ENCODE measurements around the gene CRYBB2. TPM values are rescaled to one million over a fixed set of nuclear protein-coding genes. Genes with fewer than 3 reads are reported as not detected.
"Not testable (repeated sequence)": the region's sequence is repeated elsewhere in the genome, so short reads cannot be mapped to it uniquely, and the experiment has no call there.

The CRYBB2 gene
- total and polyA plus RNA-seq, 8 donors = 0.28 to 1.5 (median 0.49) TPM; not detected in 5

DNA sequence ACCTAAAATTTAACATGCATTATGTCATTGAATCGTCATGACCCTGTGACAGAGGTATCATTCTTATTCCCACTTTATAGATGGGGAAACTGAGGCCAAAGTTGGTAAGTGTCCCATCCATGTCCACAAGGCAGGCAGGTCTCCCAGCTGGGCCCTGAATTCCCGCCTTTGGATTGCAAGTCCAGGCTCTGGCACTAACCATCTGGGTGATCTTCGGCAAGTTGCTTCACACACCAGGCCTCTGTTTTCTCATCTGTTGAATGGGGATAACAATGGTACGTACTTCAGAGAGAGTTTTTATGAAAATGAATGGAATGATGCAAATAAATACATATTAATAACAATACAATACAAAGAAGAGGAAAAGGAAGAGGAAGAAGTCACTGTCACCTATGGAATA is 16.4 kb upstream of the CRYBB2 start:
- no peak for FAIRE-seq
- peaks cover 0 to 7% (median 0%) of the 10 kb centered on the region in 3 donors for H3K36me3 ChIP-seq
- H3K27me3 ChIP-seq = no peaks in the 10 kb centered on the region
- DNase-seq = no peak
- no peaks in the 10 kb centered on the region for H3K9me3 ChIP-seq
- no peaks in the 10 kb centered on the region for H3K4me1 ChIP-seq
- WGBS, 2 donors = 93 to 97% methylated on average over 4 of the region's 4 CpGs
- no peak overlapping the region for H3K4me3 ChIP-seq
- intact Hi-C loops (cut with DNase I) = no loop called here
- no peak overlapping the region for H3K27ac ChIP-seq
- TF ChIP-seq, protein P1, sequence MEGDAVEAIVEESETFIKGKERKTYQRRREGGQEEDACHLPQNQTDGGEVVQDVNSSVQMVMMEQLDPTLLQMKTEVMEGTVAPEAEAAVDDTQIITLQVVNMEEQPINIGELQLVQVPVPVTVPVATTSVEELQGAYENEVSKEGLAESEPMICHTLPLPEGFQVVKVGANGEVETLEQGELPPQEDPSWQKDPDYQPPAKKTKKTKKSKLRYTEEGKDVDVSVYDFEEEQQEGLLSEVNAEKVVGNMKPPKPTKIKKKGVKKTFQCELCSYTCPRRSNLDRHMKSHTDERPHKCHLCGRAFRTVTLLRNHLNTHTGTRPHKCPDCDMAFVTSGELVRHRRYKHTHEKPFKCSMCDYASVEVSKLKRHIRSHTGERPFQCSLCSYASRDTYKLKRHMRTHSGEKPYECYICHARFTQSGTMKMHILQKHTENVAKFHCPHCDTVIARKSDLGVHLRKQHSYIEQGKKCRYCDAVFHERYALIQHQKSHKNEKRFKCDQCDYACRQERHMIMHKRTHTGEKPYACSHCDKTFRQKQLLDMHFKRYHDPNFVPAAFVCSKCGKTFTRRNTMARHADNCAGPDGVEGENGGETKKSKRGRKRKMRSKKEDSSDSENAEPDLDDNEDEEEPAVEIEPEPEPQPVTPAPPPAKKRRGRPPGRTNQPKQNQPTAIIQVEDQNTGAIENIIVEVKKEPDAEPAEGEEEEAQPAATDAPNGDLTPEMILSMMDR (IDR thresholded peaks at IDR 0.05) = no peak
- no peak for ATAC-seq

DNA sequence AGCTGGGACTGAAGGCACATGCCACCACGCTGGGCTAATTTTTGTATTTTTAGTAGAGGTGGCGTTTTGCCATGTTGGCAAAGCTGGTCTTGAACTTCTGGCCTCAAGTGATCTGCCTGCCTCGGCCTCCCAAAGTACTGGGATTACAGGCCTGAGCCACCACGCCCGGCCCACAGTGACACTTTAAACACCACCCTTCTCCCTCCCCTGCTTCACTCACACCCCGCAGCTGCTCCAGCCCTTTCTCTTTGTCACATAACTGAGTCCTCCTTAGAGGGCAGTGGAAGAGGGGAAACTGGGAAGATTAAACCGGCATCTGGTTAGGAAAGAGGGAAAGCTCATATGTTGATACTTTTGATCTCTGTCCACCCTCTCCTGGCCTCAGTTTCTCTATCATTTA is 14.9 kb upstream of the CRYBB2 start:
- FAIRE-seq; DNase-seq; H3K4me3 ChIP-seq; H3K27ac ChIP-seq; ATAC-seq; H3K4me1 ChIP-seq; H3K9me3 ChIP-seq; intact Hi-C loops (cut with DNase I); H3K27me3 ChIP-seq; H3K36me3 ChIP-seq: not testable (repeated sequence)
- WGBS, 2 donors = 86 to 94% methylated on average over 7 of the region's 7 CpGs

DNA sequence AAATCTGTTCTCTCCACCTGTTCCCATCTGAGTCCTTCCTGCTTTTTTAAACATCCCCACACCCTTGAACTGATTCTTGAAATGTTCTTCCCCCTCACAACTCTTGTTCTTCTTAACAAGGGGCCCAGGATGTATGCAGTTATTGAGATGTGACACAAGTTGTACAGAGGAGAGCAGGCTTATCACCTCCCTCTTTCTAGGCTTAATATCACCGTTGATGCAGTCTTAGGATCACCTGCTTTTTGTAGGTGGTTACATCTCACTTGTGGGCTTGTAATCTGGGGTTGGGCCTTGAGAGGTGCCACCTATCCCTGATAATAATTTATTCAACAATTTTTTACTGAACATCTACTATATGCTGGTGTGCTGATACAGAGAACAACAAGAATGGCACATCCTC is 13.6 kb upstream of the CRYBB2 start:
- 80 to 87% methylated on average over 1 of the region's 1 CpG for WGBS, 2 donors
- TF ChIP-seq, protein P1 (IDR thresholded peaks at IDR 0.05) = no peak
- H3K4me1 ChIP-seq = no peaks in the 10 kb centered on the region
- H3K27me3 ChIP-seq = no peaks in the 10 kb centered on the region
- no peaks in the 10 kb centered on the region for H3K9me3 ChIP-seq
- intact Hi-C loops (cut with DNase I) = no loop called here
- H3K36me3 ChIP-seq = no peaks in the 10 kb centered on the region
- H3K4me3 ChIP-seq = no peak overlapping the region
- H3K27ac ChIP-seq = no peak overlapping the region
- no peak for ATAC-seq
- no peak for DNase-seq
- FAIRE-seq = no peak

DNA sequence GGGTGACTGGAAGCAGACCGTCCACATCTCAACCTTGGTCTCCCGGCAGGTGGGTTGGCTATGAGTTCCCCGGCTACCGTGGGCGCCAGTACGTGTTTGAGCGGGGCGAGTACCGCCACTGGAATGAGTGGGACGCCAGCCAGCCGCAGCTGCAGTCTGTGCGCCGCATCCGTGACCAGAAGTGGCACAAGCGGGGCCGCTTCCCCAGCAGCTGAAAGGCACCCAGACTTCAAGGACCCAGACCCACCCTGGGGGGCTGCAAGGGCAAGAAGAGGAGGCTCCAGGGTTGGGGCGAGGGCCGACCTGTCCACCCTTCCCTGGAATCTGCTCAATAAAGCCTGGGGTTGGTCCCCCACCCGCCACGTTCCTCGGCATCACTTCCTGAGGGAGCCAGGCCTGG is 12.4 kb upstream of the CRYBB2 start:
- DNase-seq (no peak), ATAC-seq (no peak), FAIRE-seq (no peak)
- no peaks in the 10 kb centered on the region for H3K36me3 ChIP-seq
- no peaks in the 10 kb centered on the region for H3K9me3 ChIP-seq
- H3K27ac ChIP-seq = no peak overlapping the region
- H3K4me3 ChIP-seq = no peak overlapping the region
- no peaks in the 10 kb centered on the region for H3K27me3 ChIP-seq
- TF ChIP-seq, protein P1 (IDR thresholded peaks at IDR 0.05) = no peak
- no peaks in the 10 kb centered on the region for H3K4me1 ChIP-seq
- 93 to 95% methylated on average over 21 of the region's 21 CpGs for WGBS, 2 donors
- intact Hi-C loops (cut with DNase I) = no loop called here

DNA sequence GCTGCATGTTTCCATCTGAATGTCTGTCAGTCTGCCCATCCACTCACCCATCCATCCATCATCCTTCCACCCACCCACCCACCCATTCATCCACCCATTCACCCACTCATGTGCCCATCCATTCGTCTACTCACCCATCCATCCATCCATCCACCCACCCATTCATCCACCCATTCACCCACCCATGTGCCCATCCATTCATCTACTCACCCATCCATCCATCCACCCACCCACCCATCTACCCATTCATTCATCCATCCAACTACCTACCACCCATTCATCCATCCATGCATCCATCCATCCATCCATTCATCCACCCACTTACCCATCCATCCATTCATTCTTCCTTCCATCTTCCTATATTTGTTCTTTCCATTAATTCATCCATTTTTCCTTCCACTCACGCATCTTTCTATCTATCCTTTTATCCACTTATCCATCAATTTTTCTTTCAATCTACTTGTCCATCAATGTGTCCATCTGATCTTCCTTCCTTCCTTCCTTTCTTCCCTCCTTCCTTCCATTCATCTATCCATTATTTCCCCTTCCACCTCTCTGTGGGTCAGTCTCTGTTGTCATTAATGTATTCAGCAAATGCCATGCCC is 11.8 kb upstream of the CRYBB2 start:
- Histone ChIP-seq H3K4me1 (no peaks in the 10 kb centered on the region), H3K36me3 (no peaks in the 10 kb centered on the region), H3K9me3 (no peaks in the 10 kb centered on the region), H3K27me3 (no peaks in the 10 kb centered on the region), H3K4me3 (no peak overlapping the region), H3K27ac (no peak overlapping the region)
- DNase-seq (no peak), FAIRE-seq (no peak), ATAC-seq (no peak)
- 40 to 78% methylated on average over 1 to 2 of the region's 2 CpGs for WGBS, 2 donors
- TF ChIP-seq, protein P1 (IDR thresholded peaks at IDR 0.05) = no peak
- intact Hi-C loops (cut with DNase I) = no loop called here

Data from pancreas (tissue), 10 donors.